Stomach smooth muscle (tissue), 2 donors: ENCODE data around the gene ELP4.
"Not testable (repeated sequence)": the region's sequence is repeated elsewhere in the genome, so short reads cannot be mapped to it uniquely, and the experiment has no call there.

ENCODE experiments used
- H3K27ac ChIP-seq: one replicate; pipeline ENCODE4 v1.7.0; 2013; ENCODE audit warnings: mild to moderate bottlenecking, low read length, inconsistent platforms
- H3K27me3 ChIP-seq, 2 donors: one replicate each; pipeline ENCODE4 v1.7.0; 2013; ENCODE audit warnings: low read length in 2 of 2; ENCODE audit not compliant: insufficient read depth in 2 of 2, control insufficient read depth in 1 of 2
- H3K36me3 ChIP-seq, 2 donors: one replicate each; pipeline ENCODE4 v1.7.0; 2013; ENCODE audit warnings: low read length in 2 of 2; ENCODE audit not compliant: control insufficient read depth in 2 of 2, insufficient read depth in 2 of 2
- H3K4me1 ChIP-seq: one replicate; pipeline ENCODE4 v1.7.0; 2013; ENCODE audit warnings: low read length; ENCODE audit not compliant: control insufficient read depth, insufficient read depth
- H3K4me3 ChIP-seq, 2 donors: one replicate each; pipeline ENCODE4 v1.7.0; 2013; ENCODE audit warnings: low read length in 2 of 2
- H3K9ac ChIP-seq, 2 donors: one replicate each; pipeline ENCODE4 v1.7.0; 2013; ENCODE audit warnings: low read length in 2 of 2, mild to moderate bottlenecking in 1 of 2
- H3K9me3 ChIP-seq, 2 donors: one replicate each; pipeline ENCODE4 v1.7.0; 2013; ENCODE audit warnings: low read length in 2 of 2; ENCODE audit not compliant: control insufficient read depth in 2 of 2
- donor health status: healthy.
- donor health status: Pancreatic carcinoma.

Gene ELP4

GRCh38 chr11:31664129-31664528 is 154.6 kb downstream of the ELP4 start:
- no peaks in the 10 kb centered on the region for H3K4me1 ChIP-seq
- H3K9me3 ChIP-seq: no peaks in the 10 kb centered on the region
- H3K4me3 ChIP-seq: no peak overlapping the region
- no peak overlapping the region for H3K27ac ChIP-seq
- no peaks in the 10 kb centered on the region for H3K27me3 ChIP-seq
- H3K9ac ChIP-seq: no peak overlapping the region
- H3K36me3 ChIP-seq: no peaks in the 10 kb centered on the region

- Histone ChIP-seq H3K27ac (no peak overlapping the region), H3K4me1 (no peaks in the 10 kb centered on the region), H3K27me3 (no peaks in the 10 kb centered on the region), H3K9me3 (no peaks in the 10 kb centered on the region), H3K36me3 (no peaks in the 10 kb centered on the region), H3K9ac (no peak overlapping the region), H3K4me3 (no peak overlapping the region)
Observed at GRCh38 chr11:31664954-31665353, 155.4 kb downstream of the ELP4 start.

GRCh38 chr11:31671681-31672080 is 162.1 kb downstream of the ELP4 start:
- no peaks in the 10 kb centered on the region for H3K9me3 ChIP-seq
- H3K36me3 ChIP-seq: no peaks in the 10 kb centered on the region
- H3K27me3 ChIP-seq: no peaks in the 10 kb centered on the region
- H3K4me3 ChIP-seq: no peak overlapping the region
- H3K4me1 ChIP-seq: no peaks in the 10 kb centered on the region
- no peak overlapping the region for H3K27ac ChIP-seq
- H3K9ac ChIP-seq: no peak overlapping the region

- H3K9me3 ChIP-seq, H3K27ac ChIP-seq, H3K27me3 ChIP-seq, H3K4me3 ChIP-seq, H3K4me1 ChIP-seq, H3K36me3 ChIP-seq, H3K9ac ChIP-seq: not testable (repeated sequence)
Observed at GRCh38 chr11:31673108-31673507, 163.5 kb downstream of the ELP4 start.

- H3K36me3 ChIP-seq: no peaks in the 10 kb centered on the region
- no peak overlapping the region for H3K27ac ChIP-seq
- H3K27me3 ChIP-seq: no peaks in the 10 kb centered on the region
- no peaks in the 10 kb centered on the region for H3K4me1 ChIP-seq
- no peak overlapping the region for H3K4me3 ChIP-seq
- H3K9me3 ChIP-seq: no peaks in the 10 kb centered on the region
- no peak overlapping the region for H3K9ac ChIP-seq
Observed at GRCh38 chr11:31676280-31676982, 166.9 kb downstream of the ELP4 start.

GRCh38 chr11:31680770-31681169 is 171.2 kb downstream of the ELP4 start:
- Histone ChIP-seq H3K36me3 (no peaks in the 10 kb centered on the region), H3K9me3 (no peaks in the 10 kb centered on the region), H3K27ac (no peak overlapping the region), H3K27me3 (no peaks in the 10 kb centered on the region), H3K4me1 (no peaks in the 10 kb centered on the region), H3K9ac (no peak overlapping the region), H3K4me3 (no peak overlapping the region)

- no peaks in the 10 kb centered on the region for H3K4me1 ChIP-seq
- H3K36me3 ChIP-seq: no peaks in the 10 kb centered on the region
- no peak overlapping the region for H3K4me3 ChIP-seq
- H3K9ac ChIP-seq: no peak overlapping the region
- no peaks in the 10 kb centered on the region for H3K9me3 ChIP-seq
- no peaks in the 10 kb centered on the region for H3K27me3 ChIP-seq
- H3K27ac ChIP-seq: no peak overlapping the region
Observed at GRCh38 chr11:31687256-31687655, 177.7 kb downstream of the ELP4 start.

- no peak overlapping the region for H3K27ac ChIP-seq
- no peaks in the 10 kb centered on the region for H3K36me3 ChIP-seq
- no peaks in the 10 kb centered on the region for H3K27me3 ChIP-seq
- no peaks in the 10 kb centered on the region for H3K4me1 ChIP-seq
- no peak overlapping the region for H3K4me3 ChIP-seq
- H3K9ac ChIP-seq: no peak overlapping the region
- no peaks in the 10 kb centered on the region for H3K9me3 ChIP-seq
Observed at GRCh38 chr11:31687861-31688260, 178.3 kb downstream of the ELP4 start.

- H3K36me3 ChIP-seq: no peaks in the 10 kb centered on the region
- H3K9ac ChIP-seq: no peak overlapping the region
- H3K9me3 ChIP-seq: no peaks in the 10 kb centered on the region
- no peaks in the 10 kb centered on the region for H3K4me1 ChIP-seq
- H3K4me3 ChIP-seq: no peak overlapping the region
- no peaks in the 10 kb centered on the region for H3K27me3 ChIP-seq
- no peak overlapping the region for H3K27ac ChIP-seq
Observed at GRCh38 chr11:31689559-31689958, 180.0 kb downstream of the ELP4 start.

GRCh38 chr11:31690041-31690440 is 180.5 kb downstream of the ELP4 start:
- H3K27me3 ChIP-seq: no peaks in the 10 kb centered on the region
- no peak overlapping the region for H3K4me3 ChIP-seq
- H3K36me3 ChIP-seq: no peaks in the 10 kb centered on the region
- no peaks in the 10 kb centered on the region for H3K4me1 ChIP-seq
- no peak overlapping the region for H3K9ac ChIP-seq
- no peak overlapping the region for H3K27ac ChIP-seq
- H3K9me3 ChIP-seq: no peaks in the 10 kb centered on the region

GRCh38 chr11:31690516-31690915 is 180.9 kb downstream of the ELP4 start:
- Histone ChIP-seq H3K27ac (no peak overlapping the region), H3K36me3 (no peaks in the 10 kb centered on the region), H3K4me3 (no peak overlapping the region), H3K4me1 (no peaks in the 10 kb centered on the region), H3K9me3 (no peaks in the 10 kb centered on the region), H3K9ac (no peak overlapping the region), H3K27me3 (no peaks in the 10 kb centered on the region)
